Hepatocyte (in vitro differentiated cells): ENCODE data around the gene RIN3.

Experiments
- EZH2phosphoT487 ChIP-seq: fragments of 200-600 bp; sonication (generic); IDR thresholded peaks from one replicate; pipeline ENCODE4 v1.6.1; 2018; ENCODE audit warnings: antibody characterized with exemption, mild to moderate bottlenecking, low read depth, moderate library complexity; ENCODE audit not compliant: unreplicated experiment, severe bottlenecking
- TF ChIP-seq, protein P1 (sequence below): fragments of 200-600 bp; sonication (generic); IDR thresholded peaks from 2 replicates; pipeline ENCODE4 v1.5.1; 2016; ENCODE audit warnings: antibody characterized with exemption, mild to moderate bottlenecking; ENCODE audit not compliant: poor library complexity

- TF ChIP-seq, protein P1, sequence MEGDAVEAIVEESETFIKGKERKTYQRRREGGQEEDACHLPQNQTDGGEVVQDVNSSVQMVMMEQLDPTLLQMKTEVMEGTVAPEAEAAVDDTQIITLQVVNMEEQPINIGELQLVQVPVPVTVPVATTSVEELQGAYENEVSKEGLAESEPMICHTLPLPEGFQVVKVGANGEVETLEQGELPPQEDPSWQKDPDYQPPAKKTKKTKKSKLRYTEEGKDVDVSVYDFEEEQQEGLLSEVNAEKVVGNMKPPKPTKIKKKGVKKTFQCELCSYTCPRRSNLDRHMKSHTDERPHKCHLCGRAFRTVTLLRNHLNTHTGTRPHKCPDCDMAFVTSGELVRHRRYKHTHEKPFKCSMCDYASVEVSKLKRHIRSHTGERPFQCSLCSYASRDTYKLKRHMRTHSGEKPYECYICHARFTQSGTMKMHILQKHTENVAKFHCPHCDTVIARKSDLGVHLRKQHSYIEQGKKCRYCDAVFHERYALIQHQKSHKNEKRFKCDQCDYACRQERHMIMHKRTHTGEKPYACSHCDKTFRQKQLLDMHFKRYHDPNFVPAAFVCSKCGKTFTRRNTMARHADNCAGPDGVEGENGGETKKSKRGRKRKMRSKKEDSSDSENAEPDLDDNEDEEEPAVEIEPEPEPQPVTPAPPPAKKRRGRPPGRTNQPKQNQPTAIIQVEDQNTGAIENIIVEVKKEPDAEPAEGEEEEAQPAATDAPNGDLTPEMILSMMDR = no peak
- no peak for TF ChIP-seq EZH2phosphoT487
Observed at GRCh38 chr14:92481811-92482555, 31.6 kb upstream of the RIN3 start.
